Thyroid gland (tissue), 4 donors: ENCODE data around the gene CD99L2.

ENCODE experiments used
- POLR2A ChIP-seq, 2 donors: fragments of 450-650 bp; IDR thresholded peaks; one replicate each; pipeline ENCODE4 v1.6.1; 2017; ENCODE audit warnings: antibody characterized with exemption in 2 of 2, mild to moderate bottlenecking in 2 of 2, moderate library complexity in 1 of 2
- TF ChIP-seq, protein P1 (sequence below), 6 experiments: fragments of 200-600 bp in 3 of 6; fragments of 450-650 bp in 3 of 6; sonication (generic) in 3 of 6; IDR thresholded peaks; one replicate each; pipeline ENCODE4 v1.5.1; 2016 to 2019; ENCODE audit warnings: antibody characterized with exemption in 6 of 6, mild to moderate bottlenecking in 2 of 6, inconsistent platforms in 1 of 6, moderate library complexity in 1 of 6

DNA sequence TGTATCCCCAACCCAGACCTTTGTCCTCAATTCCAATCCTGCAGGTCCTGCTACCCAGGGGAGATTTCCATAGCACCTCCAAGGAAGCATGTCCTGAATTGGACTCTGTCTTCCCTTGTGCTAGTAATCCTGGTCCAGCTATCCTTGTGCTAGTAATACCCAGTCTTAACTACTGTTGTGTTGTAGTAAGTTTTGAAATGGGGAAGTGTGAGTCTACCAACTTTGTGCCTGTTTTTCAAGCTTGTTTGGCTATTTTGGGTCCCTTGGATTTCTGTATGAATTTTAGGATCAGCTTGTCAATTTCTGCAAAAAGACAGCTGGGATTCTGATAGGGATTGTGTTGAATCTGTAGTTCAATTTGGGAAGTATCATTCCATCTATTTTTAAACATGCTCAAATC is 51.4 kb downstream of the CD99L2 start:
- TF ChIP-seq, protein P1, sequence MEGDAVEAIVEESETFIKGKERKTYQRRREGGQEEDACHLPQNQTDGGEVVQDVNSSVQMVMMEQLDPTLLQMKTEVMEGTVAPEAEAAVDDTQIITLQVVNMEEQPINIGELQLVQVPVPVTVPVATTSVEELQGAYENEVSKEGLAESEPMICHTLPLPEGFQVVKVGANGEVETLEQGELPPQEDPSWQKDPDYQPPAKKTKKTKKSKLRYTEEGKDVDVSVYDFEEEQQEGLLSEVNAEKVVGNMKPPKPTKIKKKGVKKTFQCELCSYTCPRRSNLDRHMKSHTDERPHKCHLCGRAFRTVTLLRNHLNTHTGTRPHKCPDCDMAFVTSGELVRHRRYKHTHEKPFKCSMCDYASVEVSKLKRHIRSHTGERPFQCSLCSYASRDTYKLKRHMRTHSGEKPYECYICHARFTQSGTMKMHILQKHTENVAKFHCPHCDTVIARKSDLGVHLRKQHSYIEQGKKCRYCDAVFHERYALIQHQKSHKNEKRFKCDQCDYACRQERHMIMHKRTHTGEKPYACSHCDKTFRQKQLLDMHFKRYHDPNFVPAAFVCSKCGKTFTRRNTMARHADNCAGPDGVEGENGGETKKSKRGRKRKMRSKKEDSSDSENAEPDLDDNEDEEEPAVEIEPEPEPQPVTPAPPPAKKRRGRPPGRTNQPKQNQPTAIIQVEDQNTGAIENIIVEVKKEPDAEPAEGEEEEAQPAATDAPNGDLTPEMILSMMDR (IDR thresholded peaks at IDR 0.05): no peak
- TF ChIP-seq POLR2A (IDR thresholded peaks at IDR 0.05): no peak
